Measurements from ENCODE around the gene IL36A.

Gene IL36A, protein sequence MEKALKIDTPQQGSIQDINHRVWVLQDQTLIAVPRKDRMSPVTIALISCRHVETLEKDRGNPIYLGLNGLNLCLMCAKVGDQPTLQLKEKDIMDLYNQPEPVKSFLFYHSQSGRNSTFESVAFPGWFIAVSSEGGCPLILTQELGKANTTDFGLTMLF

DNA sequence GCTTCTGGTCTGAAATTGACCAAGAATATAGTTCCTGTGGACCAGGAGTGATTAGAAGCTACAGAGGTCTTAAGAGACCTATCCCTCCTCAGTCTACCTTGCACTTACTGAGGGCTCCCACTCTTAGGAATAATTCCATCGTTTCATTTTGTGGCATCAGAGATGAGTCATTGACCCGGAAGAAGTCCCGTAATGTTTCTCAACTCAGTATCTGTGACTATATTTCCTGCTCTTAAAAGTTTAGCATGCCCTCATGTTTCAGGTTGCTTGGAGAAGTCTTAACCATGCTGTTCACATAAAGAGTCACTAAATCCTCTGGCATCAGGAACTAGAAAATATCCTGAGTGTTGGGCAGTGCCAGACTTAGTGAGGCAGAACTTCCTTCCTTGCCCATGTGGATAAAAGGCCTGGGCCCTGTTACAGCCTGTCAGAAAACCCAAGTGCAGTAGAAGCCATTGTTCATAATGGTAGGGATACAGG, at the start of gene IL36A:
TSS of gene IL36A (plus strand) at position 430 of the 480 bp plus-strand sequence. CDS start 413 bp downstream, outside the sequence.
- no peak for DNase-seq (ENCODE audit: low spot score)

DNA sequence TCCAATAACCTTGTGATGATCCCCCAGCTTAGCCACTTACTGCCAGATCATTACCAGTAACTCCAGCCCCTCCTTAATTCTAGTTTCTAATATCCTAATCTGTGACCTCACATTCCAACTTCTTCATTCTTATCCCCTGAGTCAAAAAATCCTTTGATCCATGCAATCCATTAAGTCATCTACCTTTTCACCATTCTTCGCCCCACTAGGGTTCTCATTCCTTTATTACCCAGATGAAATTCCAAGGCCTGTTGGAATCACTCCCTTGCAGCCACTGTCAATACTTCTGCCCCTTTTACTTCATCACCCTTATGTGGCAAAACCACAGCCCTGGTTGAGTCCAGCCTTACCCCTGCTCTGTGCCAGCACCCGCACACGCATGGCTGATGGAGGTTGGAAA, 47.7 kb upstream of the IL36A start:
- DNase-seq (ENCODE audit: low spot score) = no peak

DNA sequence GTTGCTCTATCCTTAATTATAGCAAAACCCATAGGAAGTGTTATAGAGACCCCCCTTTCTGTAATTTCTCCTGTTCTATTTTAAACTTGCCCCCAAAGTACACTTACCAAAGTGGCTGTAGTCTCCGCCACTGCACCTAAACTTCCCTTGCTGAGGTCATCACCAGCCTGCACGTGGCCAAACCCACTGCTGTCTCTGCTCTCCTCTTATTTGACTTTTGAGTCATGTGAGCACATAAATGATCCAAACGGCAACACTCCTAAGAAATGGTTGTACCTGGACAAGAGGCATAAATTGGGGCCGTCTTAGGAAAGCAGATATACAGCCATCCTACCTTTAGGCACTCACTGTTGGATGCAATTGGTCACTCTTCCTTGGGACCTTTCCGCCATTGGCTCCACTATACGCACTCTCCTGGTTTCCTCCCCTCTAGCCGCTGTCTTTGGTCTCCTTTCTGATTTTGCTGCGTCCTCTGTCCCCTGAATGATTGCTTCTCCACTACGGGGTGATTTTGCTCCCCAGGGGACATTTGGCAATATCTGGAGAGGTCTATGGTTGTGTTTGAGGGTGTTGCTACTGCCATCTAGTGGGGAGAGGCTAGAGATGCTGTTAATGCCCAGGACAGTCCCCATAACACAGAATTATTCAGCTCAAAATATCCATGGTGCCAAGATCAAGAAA, 46.7 kb upstream of the IL36A start:
- DNase-seq (ENCODE audit: low spot score) = peak; percentile 54

DNA sequence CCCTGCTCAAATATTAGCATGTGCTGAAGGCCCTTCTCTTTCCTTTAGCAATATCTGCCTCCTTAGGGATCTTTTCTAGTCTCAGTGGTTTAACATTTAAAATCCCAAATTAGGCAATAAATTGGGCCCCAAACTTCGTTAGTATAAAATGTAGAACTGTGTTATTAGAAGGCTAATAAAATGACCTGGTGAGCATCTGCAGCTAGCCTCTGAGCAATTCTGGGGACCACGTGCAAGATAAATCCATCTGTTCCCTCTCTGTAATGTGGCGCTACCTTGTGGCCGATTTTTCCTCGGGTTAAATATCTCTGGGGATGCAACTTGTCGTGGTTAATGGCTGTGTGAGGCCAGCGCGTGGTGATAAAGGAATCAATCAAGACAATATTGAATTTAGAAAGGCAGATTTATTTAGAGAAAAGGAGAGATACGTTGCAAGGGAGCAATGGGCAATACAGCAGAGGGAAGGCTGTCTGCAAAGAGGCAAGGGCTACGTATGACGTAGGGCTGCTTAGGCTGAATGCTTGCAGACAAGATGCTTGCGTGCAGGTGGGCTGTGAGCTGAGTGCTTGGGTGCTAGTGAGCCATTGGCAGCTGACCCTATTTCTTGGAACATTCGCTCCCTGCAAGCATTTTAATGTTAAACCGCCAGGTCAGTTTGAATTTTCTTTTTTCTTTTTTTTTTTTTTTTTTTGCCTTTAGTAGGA, 46.0 kb upstream of the IL36A start:
- no peak for DNase-seq (ENCODE audit: low spot score)

DNA sequence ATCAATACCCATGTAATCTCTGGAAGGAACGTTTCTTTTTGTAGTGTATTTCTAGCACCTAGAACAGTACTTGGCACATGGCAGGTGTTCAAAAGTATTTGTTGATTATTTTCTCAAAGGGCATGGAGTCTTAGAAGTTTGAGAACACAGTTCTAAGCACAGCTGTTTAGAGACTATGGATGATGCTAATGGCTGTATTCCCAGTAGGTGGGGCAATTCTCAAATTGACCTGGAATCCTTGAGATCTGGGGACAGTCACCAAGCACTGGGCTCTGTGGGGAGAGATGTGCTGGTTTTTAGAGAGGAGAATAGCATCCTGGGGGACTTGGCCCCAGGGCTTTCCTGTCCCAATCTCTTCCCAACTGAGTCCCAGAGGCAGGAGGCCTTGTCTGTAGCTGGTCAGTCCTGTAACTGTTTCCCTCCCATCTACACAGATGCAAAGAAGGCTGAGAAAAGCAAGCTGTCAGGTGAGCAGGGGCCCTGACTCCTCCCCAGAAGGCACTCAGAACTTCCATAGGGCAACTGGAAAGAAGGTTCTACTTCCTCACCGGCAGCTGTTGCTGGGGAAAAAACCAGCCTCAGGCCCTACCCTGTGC, 44.9 kb upstream of the IL36A start:
- DNase-seq (ENCODE audit: low spot score) = no peak

DNA sequence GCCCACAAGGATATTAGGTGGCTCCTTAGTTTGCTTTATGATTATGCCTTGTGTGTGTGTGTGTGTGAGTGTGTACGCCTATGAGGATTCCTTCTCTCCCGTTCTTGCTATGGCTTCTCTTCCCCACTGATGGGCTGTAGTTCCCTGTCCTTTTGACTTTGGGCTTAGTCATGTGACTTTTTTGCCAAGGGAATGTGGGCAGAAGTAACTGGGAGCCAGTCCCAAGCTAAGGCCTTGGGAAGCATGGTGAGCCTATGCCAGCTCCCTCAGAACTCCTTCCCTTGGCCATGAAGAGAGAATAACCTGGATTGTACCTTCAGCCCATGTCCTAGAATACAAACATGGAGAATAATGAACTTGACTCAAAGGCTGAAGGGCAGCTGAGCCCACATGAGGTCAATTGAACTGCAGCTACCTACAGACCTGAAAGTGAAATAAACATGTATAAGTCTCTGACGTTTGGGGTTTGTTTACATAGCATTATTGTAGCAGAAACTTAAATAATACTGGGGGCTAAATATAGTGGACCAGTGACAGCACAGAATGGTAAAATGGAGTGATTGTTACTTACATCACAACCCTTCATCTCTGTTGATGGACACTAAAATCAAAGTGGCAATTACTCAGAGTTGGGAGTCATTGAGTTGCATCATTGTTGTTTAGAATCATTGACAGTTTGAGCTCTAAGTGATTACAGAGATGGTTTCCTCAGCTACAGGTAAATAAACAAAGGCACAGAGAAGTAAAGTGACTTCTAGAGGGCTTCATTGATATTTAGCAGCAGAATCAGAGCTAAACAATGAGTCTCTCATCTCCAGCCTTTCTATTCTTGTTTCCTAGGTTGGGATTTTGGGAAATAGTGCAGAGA, 42.7 kb upstream of the IL36A start:
- no peak for DNase-seq (ENCODE audit: low spot score)

DNA sequence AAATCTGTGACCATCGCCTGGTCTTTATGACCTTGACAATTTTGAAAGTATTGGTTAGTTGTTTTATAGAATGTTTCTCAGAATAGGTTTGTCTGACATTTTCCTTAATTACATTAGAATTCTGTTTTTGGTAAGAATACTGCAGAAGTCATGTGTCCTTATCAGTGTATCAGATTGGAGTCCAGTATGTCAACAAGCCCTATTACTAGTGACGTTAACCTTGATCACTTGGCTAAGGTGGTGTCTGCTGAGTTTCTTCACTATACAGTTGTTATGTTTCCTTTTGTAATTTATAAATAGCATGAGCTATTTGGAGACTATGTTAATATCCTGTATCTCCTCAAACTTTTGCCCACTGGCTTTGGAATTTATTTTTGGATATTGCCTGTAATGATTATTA, 38.2 kb upstream of the IL36A start:
- no peak for DNase-seq (ENCODE audit: low spot score)

DNA sequence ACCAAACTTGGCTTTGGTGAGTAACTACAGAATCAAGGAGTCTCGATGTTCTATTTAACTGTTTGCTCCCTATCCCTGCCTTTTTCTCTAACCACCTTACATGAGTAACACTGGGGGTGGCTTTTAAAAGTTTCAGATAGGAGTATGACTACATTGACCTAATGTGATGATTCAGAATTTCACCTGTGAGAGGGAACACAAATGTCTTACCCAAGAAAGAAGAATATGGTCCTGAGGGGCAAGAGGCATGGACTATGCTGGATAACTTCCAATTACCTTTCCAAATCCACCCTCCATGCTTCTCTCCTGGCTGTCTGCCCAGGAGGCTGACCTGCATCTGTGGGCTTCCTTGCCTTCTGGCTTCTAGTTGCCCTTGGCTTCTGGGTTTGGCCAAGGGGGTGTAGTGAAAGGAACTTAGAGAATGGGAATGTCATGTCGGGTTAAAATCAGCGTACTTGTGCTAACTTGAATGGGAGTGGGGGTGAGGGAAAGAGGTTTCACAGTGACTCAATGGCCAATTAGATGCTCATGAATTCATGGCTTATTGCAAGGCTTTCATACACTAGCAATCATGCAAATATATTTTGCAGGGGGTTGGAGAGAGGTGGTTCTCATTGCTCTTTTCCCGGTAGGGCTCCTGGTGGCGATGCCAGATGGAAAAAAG, 32.7 kb upstream of the IL36A start:
- DNase-seq (ENCODE audit: low spot score) = no peak

DNA sequence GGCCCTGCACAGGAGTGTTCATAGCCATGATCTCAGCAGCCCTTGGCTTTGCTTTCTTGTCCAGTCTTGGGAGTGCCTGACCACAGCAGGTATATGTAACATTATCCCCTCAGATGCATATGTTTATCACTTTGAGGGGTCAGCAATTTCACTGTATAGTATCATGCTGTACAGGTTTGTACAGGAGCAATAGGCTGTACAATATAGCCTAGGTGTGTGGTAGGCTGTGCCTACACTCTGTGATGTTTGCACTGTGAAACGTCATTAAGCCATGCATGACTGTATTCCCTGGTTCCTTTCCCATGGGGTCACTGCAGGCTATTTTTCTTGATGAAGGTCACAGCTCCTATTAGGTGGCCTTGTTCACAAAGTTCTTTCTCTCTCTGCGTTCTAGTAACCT, 32.1 kb upstream of the IL36A start:
- DNase-seq (ENCODE audit: low spot score) = no peak

DNA sequence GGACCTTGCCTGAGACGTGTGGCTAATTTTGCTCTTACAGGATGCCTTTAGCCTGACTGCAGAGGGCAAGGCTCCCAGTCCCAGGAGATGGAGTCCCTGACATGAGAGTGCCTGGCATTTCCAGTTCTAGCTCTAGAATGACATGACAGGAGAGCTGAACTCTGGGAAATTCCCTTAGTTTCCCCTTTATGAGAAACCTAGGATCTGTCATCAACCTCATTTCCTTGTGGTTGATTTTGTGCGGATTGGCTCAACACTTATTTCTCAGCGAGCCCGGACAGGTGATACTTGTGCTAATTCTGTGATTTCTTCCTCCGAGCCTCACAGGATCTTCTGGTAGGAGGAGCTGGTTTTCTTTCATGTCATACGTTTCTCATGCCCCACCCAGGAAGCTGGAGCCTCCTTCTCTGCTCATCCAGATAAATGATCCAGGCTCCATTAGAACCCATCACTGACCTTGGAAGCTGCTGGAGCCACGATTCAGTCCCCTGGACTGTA, 27.7 kb upstream of the IL36A start, which contains the start of gene IL36G:
TSS of gene IL36G (plus strand) at position 448 of the 498 bp plus-strand sequence. CDS start 633 bp downstream, outside the sequence.
- DNase-seq (ENCODE audit: low spot score) = no peak

DNA sequence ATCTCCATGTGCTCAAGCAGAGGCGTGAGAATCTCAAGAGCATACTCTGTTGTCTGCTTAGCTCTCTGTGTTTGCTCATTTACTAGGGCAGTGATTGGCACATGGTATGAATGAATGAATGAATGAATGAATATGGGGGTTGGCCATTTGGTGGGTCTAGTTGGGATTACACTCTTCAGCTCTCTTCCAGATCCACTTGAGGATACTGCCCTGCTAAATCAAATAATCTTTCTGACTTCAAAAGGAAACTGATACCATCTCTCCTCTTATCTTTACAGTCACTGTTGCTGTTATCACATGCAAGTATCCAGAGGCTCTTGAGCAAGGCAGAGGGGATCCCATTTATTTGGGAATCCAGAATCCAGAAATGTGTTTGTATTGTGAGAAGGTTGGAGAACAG, 25.5 kb upstream of the IL36A start:
- DNase-seq (ENCODE audit: low spot score) = no peak

DNA sequence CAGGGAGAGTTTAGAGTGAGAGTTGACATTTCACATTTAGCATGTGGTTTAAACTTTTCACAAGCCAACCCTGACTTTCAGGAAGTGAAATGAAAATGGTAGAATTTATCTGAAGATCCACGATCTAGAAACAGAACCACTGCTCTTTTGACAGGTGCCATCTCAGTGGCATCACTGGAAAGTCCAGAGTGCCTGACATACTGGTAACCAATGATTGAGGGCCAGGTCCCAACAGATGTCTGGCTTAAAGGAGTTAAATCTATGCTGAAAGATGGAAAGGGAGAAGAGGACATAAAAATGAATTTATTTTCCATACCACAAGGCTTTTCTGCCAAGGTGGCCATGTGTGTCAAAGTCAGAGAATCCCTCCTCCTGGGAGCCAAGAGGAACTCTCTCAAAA, 24.7 kb upstream of the IL36A start:
- DNase-seq (ENCODE audit: low spot score) = no peak

DNA sequence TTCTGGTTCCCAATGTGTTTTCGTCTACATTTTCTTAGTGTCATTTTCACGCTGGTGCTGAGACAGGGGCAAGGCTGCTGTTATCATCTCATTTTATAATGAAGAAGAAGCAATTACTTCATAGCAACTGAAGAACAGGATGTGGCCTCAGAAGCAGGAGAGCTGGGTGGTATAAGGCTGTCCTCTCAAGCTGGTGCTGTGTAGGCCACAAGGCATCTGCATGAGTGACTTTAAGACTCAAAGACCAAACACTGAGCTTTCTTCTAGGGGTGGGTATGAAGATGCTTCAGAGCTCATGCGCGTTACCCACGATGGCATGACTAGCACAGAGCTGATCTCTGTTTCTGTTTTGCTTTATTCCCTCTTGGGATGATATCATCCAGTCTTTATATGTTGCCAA, 20.2 kb upstream of the IL36A start:
- DNase-seq (ENCODE audit: low spot score) = no peak

DNA sequence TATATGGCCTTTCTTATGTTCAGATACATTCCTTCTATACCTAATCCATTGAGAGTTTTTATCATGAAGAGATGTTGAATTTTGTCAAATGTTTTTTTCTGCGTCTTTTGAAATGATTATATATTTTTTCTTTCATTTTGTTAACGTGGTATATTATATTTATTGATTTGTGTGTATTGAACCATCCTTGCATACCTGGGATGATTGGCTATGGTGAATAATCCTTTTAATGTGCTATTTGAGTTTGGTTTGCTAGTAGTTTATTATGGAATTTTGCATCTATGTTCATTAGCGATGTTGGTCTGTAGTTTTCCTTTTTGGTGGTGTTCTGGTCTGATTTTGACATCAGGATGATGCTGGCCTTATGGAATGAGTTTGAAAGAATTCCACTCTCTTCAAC, 15.6 kb upstream of the IL36A start:
- no peak for DNase-seq (ENCODE audit: low spot score)

DNA sequence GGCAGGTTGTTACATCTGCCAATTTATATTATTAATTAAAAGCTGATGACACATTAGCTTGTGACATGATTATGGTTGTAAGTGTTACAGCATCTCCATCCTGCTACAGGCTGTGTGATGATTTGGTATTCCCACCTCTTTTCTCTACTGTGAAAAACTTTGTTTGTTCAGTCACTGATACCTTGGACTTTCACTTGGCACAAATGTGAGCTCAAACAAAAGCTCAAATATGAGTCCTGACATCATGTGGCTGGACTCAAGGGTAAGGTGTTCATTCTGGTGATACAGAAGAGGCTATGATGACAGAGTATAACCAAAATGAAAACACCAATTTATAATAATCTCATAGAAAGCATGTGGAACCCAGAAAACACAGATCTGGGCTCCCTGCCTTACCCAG, 11.4 kb upstream of the IL36A start:
- DNase-seq (ENCODE audit: low spot score) = no peak

DNA sequence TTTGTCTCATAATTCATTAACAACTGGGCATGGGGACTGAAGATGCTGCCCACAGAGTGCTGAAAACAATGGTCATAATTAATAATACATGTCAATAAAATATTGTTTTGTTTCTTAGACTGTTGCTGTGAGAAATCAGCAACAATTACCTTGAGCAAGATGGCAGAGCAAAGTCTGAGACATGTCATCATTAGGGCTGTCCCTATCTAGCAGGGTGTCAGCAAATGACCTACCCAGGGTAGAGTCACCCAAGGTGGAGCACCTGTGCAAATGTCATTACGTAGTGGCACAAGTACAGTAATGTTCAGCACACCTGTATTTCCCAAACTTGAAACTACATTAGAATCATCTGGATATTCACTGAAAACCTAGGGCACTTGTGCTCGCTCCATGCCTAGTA, 10.6 kb upstream of the IL36A start:
- DNase-seq (ENCODE audit: low spot score) = no peak

DNA sequence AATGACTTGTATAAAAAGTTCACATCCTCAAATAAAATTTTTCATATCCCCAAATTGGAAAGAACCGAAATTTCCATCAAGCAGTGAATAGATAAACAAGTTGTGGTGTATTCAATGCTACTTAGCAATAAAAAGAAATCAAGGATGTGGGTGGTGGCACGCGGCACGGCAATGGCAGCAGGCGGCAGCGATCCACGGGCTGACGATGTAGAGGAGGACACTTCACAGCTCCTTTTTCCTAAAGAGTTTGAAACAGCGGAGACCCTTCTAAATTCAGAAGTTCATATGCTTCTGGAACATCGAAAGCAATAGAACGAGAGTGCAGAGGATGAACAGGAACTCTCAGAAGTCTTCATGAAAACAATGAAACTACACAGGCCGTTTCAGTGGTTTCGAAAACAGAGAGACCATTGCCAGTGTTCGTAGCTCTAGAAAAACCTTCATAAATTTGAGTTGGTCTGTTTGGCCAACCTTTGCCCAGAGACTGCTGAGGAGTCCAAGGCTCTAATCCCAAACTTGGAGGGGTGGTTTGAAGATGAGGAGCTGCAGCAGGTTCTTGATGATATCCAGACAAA, 9.8 kb upstream of the IL36A start:
- DNase-seq (ENCODE audit: low spot score) = no peak

DNA sequence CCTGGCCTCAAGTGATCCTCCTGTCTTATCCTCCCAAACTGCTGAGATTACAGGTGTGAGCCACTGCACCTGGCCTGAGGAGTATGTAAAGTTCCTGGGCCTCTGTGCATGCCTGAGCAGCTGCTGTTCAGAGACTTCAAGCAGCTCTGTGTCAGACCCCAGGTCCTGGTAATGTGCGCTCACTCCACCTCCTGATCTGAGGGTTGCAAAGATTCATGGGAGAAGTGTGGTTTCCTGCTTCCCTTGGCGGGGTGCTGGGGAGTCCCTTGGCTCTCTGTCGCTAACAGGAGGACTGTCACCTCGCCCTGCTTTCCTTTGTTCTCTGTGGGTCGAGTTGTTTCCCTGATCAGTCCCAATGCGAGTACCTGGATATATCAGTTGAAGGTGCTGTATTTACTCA, 8.6 kb upstream of the IL36A start:
- DNase-seq (ENCODE audit: low spot score) = no peak

DNA sequence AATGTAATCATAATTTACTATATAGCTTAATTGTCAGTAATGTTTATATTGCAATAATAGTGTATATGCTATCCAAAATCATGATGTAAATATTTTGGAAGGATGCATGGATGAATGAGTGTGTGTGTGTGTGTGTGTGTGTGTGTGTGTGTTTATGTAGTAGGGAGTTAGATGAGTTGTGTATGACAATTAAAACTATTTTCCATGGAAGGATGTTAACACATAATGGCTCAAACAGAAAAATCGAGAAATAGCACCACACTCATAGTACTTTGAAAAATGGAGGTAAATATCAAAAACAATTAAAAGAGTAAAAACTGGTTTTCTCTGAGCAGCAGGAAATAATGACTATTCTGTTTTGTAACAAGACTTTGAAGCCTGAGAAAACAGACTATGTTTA, 8.1 kb upstream of the IL36A start:
- no peak for DNase-seq (ENCODE audit: low spot score)

DNA sequence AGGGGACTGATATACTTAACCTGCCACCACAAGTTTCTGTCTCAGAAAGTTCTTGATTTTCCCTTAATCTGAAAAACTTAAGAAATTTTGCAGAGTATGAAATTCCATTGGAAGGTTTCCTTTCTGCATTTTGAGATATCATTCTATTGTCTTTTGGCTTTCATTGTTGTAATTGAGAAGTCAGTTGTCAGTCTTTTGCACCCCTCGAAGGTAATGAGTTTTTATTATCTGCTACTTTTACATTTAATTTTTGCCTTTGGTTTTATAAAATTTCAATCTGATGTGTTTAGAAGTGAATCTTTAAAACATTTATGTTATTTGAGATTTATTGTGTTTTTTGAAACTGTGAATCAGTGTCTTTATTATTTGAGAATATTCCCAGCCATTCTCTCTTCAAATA, 4.8 kb upstream of the IL36A start:
- no peak for DNase-seq (ENCODE audit: low spot score)

DNA sequence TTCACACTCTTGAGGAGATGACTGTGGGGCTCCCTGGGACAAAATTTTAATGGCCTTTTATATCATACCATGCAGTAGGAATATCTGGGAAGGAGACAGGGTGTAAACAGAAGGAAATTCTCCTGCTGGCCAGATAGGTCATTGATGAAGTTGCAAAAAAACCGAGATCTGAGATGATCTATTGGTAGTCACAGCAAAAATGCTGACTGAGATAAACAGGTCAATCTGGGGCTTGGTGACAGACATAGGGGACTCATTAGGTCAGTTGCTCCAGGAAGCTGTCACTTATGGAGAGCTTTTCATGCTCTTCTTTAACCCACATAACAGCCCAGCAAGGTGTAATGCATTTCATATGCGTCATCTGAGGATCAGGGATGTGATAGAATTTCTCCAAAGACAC, 2.6 kb upstream of the IL36A start:
- DNase-seq (ENCODE audit: low spot score) = no peak
